IPS-15b (cell line): ENCODE results near the gene MLYCD.

Experiments
- H3K27me3 ChIP-seq: one replicate; pipeline ENCODE4 v1.6.1; 2013; ENCODE audit warnings: low read length; ENCODE audit not compliant: control insufficient read depth, insufficient read depth
- H3K36me3 ChIP-seq: one replicate; pipeline ENCODE4 v1.6.1; 2013; ENCODE audit warnings: low read length; ENCODE audit not compliant: control insufficient read depth, insufficient read depth
- H3K4me1 ChIP-seq: one replicate; pipeline ENCODE4 v1.6.1; 2013; ENCODE audit warnings: mild to moderate bottlenecking, low read length; ENCODE audit not compliant: control insufficient read depth, insufficient read depth
- H3K4me3 ChIP-seq: one replicate; pipeline ENCODE4 v1.5.1; 2013; ENCODE audit warnings: low read depth, low read length
- H3K9ac ChIP-seq: one replicate; pipeline ENCODE4 v1.6.1; 2013; ENCODE audit warnings: low read depth, mild to moderate bottlenecking, low read length
- H3K9me3 ChIP-seq: one replicate; pipeline ENCODE4 v1.6.1; 2013; ENCODE audit warnings: mild to moderate bottlenecking, low read length; ENCODE audit not compliant: control insufficient read depth, insufficient read depth

The MLYCD gene

GRCh38 chr16:83900571-83900970 is 1.7 kb downstream of the MLYCD start:
- Histone ChIP-seq H3K9me3 (no peaks in the 10 kb centered on the region), H3K4me1 (peaks cover 12% of the 10 kb centered on the region), H3K4me3 (no peak overlapping the region), H3K36me3 (no peaks in the 10 kb centered on the region), H3K9ac (no peak overlapping the region), H3K27me3 (peaks cover 11% of the 10 kb centered on the region)

GRCh38 chr16:83901101-83901500 is 2.2 kb downstream of the MLYCD start:
- Histone ChIP-seq H3K9ac (no peak overlapping the region), H3K27me3 (peaks cover 11% of the 10 kb centered on the region), H3K4me1 (peaks cover 12% of the 10 kb centered on the region), H3K9me3 (no peaks in the 10 kb centered on the region), H3K36me3 (no peaks in the 10 kb centered on the region), H3K4me3 (no peak overlapping the region)

GRCh38 chr16:83903751-83904150 is 4.8 kb downstream of the MLYCD start:
- Histone ChIP-seq H3K9ac (no peak overlapping the region), H3K36me3 (no peaks in the 10 kb centered on the region), H3K27me3 (peaks cover 5% of the 10 kb centered on the region), H3K4me1 (peaks cover 7% of the 10 kb centered on the region), H3K9me3 (no peaks in the 10 kb centered on the region), H3K4me3 (no peak overlapping the region)

GRCh38 chr16:83906683-83907082 is 7.8 kb downstream of the MLYCD start:
- Histone ChIP-seq H3K27me3 (no peaks in the 10 kb centered on the region), H3K9me3 (no peaks in the 10 kb centered on the region), H3K9ac (no peak overlapping the region), H3K4me1 (peaks cover 2% of the 10 kb centered on the region), H3K4me3 (no peak overlapping the region), H3K36me3 (peaks cover 2% of the 10 kb centered on the region)

GRCh38 chr16:83907111-83907510 is 8.2 kb downstream of the MLYCD start:
- H3K4me1 ChIP-seq: peaks cover 2% of the 10 kb centered on the region
- no peaks in the 10 kb centered on the region for H3K27me3 ChIP-seq
- peaks cover 4% of the 10 kb centered on the region for H3K36me3 ChIP-seq
- no peak overlapping the region for H3K9ac ChIP-seq
- no peaks in the 10 kb centered on the region for H3K9me3 ChIP-seq
- H3K4me3 ChIP-seq: no peak overlapping the region

- Histone ChIP-seq H3K9ac (no peak overlapping the region), H3K4me3 (no peak overlapping the region), H3K27me3 (no peaks in the 10 kb centered on the region), H3K4me1 (peaks cover 2% of the 10 kb centered on the region), H3K36me3 (peaks cover 10% of the 10 kb centered on the region), H3K9me3 (no peaks in the 10 kb centered on the region)
Observed at GRCh38 chr16:83907631-83908250, 8.8 kb downstream of the MLYCD start.

GRCh38 chr16:83908798-83909197 is 9.9 kb downstream of the MLYCD start:
- Histone ChIP-seq H3K36me3 (peaks cover 10% of the 10 kb centered on the region), H3K4me3 (no peak overlapping the region), H3K9me3 (no peaks in the 10 kb centered on the region), H3K4me1 (peaks cover 2% of the 10 kb centered on the region), H3K27me3 (no peaks in the 10 kb centered on the region), H3K9ac (no peak overlapping the region)

GRCh38 chr16:83911290-83911689 is 12.4 kb downstream of the MLYCD start:
- Histone ChIP-seq H3K9ac (no peak overlapping the region), H3K27me3 (no peaks in the 10 kb centered on the region), H3K36me3 (peaks cover 17% of the 10 kb centered on the region), H3K4me1 (peaks cover 2% of the 10 kb centered on the region), H3K9me3 (no peaks in the 10 kb centered on the region), H3K4me3 (no peak overlapping the region)

- H3K4me1 ChIP-seq: peaks cover 1% of the 10 kb centered on the region
- H3K27me3 ChIP-seq: no peaks in the 10 kb centered on the region
- peaks cover 17% of the 10 kb centered on the region for H3K36me3 ChIP-seq
- H3K9ac ChIP-seq: no peak overlapping the region
- no peaks in the 10 kb centered on the region for H3K9me3 ChIP-seq
- no peak overlapping the region for H3K4me3 ChIP-seq
Observed at GRCh38 chr16:83912519-83913244, 13.8 kb downstream of the MLYCD start.

- H3K4me3 ChIP-seq: no peak overlapping the region
- peaks cover 20% of the 10 kb centered on the region for H3K36me3 ChIP-seq
- H3K9me3 ChIP-seq: no peaks in the 10 kb centered on the region
- no peaks in the 10 kb centered on the region for H3K4me1 ChIP-seq
- H3K27me3 ChIP-seq: no peaks in the 10 kb centered on the region
- H3K9ac ChIP-seq: no peak overlapping the region
Observed at GRCh38 chr16:83913245-83913633, 14.3 kb downstream of the MLYCD start.

- H3K9me3 ChIP-seq: no peaks in the 10 kb centered on the region
- no peaks in the 10 kb centered on the region for H3K27me3 ChIP-seq
- no peak overlapping the region for H3K4me3 ChIP-seq
- H3K36me3 ChIP-seq: peaks cover 30% of the 10 kb centered on the region
- H3K4me1 ChIP-seq: no peaks in the 10 kb centered on the region
- no peak overlapping the region for H3K9ac ChIP-seq
Observed at GRCh38 chr16:83914091-83914710, 15.3 kb downstream of the MLYCD start.

- peaks cover 34% of the 10 kb centered on the region for H3K36me3 ChIP-seq
- no peaks in the 10 kb centered on the region for H3K4me1 ChIP-seq
Observed at GRCh38 chr16:83915081-83915480, 16.2 kb downstream of the MLYCD start.

More at GRCh38 chr16:83915081-83915480, 16.2 kb downstream of the MLYCD start:
- H3K27me3 ChIP-seq: no peaks in the 10 kb centered on the region
- H3K9me3 ChIP-seq: no peaks in the 10 kb centered on the region
- H3K9ac ChIP-seq: no peak overlapping the region
- no peak overlapping the region for H3K4me3 ChIP-seq
